Body of pancreas (tissue), 4 donors: ENCODE measurements around the gene PCGF2.

Experiments
- POLR2A ChIP-seq, 3 donors: fragments of 450-650 bp; IDR thresholded peaks; one replicate each; pipeline ENCODE4 v1.6.1; 2016; ENCODE audit warnings: antibody characterized with exemption in 3 of 3, mild to moderate bottlenecking in 2 of 3
- TF ChIP-seq, protein P1 (sequence below), 7 experiments: fragments of 450-650 bp in 4 of 7; fragments of 200-600 bp in 3 of 7; sonication (generic) in 3 of 7; IDR thresholded peaks; one replicate each; pipeline ENCODE4 v1.5.1; 2016 to 2019; ENCODE audit warnings: antibody characterized with exemption in 7 of 7

DNA sequence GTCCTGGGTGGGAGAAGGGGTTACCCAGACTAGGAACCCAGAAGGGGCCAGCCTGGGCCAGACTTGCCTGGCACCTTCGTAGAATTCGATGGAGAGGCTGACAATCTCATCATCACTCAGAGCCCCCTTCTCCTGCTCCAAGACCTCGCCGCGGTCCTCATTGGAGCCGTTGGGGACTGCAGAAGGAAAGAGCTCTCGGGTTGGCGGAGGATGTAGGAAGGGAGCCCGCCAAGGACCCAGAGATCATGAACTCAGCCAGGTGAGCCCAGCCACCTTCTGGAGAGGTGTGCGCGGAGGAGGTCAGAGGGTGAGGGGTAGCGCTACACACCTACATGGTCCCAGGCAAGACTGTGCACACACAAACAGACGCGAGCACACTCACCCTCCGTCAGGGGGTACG lies 9.4 kb downstream of the PCGF2 start:
- TF ChIP-seq, protein P1, sequence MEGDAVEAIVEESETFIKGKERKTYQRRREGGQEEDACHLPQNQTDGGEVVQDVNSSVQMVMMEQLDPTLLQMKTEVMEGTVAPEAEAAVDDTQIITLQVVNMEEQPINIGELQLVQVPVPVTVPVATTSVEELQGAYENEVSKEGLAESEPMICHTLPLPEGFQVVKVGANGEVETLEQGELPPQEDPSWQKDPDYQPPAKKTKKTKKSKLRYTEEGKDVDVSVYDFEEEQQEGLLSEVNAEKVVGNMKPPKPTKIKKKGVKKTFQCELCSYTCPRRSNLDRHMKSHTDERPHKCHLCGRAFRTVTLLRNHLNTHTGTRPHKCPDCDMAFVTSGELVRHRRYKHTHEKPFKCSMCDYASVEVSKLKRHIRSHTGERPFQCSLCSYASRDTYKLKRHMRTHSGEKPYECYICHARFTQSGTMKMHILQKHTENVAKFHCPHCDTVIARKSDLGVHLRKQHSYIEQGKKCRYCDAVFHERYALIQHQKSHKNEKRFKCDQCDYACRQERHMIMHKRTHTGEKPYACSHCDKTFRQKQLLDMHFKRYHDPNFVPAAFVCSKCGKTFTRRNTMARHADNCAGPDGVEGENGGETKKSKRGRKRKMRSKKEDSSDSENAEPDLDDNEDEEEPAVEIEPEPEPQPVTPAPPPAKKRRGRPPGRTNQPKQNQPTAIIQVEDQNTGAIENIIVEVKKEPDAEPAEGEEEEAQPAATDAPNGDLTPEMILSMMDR (IDR thresholded peaks at IDR 0.05), result no peak
- TF ChIP-seq POLR2A (IDR thresholded peaks at IDR 0.05), result no peak
